ENCODE results near the gene SRI.

Gene SRI

DNA sequence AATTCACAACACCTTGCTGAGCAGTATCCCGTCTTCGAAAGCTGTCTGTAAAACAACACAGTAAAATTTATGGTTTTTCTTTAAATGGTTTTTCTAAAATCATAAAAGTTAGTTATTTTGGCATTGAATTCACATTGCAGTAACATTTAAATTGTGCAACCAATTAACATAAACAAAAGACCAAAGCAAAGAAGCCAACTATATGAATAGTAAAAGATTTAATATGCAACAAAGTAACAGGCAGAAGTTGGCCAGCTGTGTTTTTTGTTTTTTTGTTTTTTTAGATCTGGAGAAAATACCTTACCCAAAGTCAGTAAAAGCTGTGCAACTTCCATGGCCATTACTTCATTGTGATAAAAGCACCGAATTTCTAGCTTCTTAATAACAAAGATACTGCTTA, 11.3 kb downstream of the SRI start:
- no peak for TF ChIP-seq CTCF (IDR thresholded peaks at IDR 0.05)

GRCh38 chr7:88206254-88206653, 13.6 kb downstream of the SRI start:
- TF ChIP-seq CTCF (IDR thresholded peaks at IDR 0.05), result no peak

- no peak for TF ChIP-seq CTCF (IDR thresholded peaks at IDR 0.05)
Measured at GRCh38 chr7:88205179-88205578, 14.7 kb downstream of the SRI start.

- TF ChIP-seq CTCF (IDR thresholded peaks at IDR 0.05), result no peak
Measured at GRCh38 chr7:88204525-88205110, 15.2 kb downstream of the SRI start.

DNA sequence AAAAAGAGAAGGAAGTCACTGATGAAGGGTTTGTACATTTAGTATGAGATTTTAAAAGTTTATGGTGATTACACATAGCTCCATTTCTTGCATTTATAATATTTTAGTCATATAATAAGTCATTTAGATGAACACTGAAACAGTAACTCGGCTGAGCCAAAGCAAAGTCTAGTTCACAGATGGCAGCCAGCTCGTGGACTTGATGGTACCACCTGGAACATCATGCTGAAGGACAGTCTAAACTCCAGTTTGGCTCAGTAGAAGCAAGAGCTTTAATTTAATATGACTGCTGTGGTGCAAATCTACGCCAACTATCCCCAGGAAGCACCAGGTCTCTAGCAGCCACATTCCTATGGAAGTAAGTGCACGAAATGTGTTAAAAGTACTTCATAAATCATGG, 16.4 kb downstream of the SRI start:
- no peak for TF ChIP-seq CTCF (IDR thresholded peaks at IDR 0.05)

DNA sequence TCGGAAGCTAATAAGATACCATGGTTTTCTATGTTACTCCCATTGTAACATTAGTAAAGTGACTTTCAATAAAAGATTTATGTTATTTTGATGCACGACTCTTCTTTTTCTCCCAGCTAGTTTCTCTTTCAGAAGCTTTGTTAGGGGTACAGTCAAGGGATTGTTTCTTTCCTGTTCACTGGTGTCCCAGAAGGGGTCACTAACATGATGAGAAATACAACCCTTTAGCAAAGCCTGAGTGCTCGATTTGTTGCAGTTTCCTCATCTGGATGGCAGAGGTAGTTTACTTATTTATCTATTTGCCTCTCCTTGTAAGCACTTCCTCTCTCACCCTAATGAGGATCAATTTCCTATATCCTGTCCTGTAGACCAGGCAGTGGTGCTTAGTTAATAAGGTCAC, 17.0 kb downstream of the SRI start:
- TF ChIP-seq CTCF (IDR thresholded peaks at IDR 0.05), result no peak

- no peak for TF ChIP-seq CTCF (IDR thresholded peaks at IDR 0.05)
Measured at GRCh38 chr7:88202278-88202677, 17.6 kb downstream of the SRI start.

GRCh38 chr7:88201305-88201704, 18.5 kb downstream of the SRI start:
- no peak for TF ChIP-seq CTCF (IDR thresholded peaks at IDR 0.05)

Measured in LNCAP (cell line).